Purkinje cell (primary cell): ENCODE measurements around the gene IGFL1. TPM values are rescaled to one million over a fixed set of nuclear protein-coding genes. Genes with fewer than 3 reads are reported as not detected.

Source experiments
- polyA plus RNA-seq: library from polyadenylated mRNA; unstranded; fragments of >200 nt; fragmentation: Nextera tagmentation; gene quantifications from 2 replicates; pipeline ENCODE4 v1.2.1, GENCODE V29; 2014

The IGFL1 gene
- not detected in 2 replicates for polyA plus RNA-seq

GRCh38 chr19:46229442-46229841 is at the start of gene IGFL1:
TSS of gene IGFL1 (plus strand) at chr19:46229742. CDS start at chr19:46229775, 33 bp downstream.

Other genes starting within 250 kb of the IGFL1 start
- gene CCDC61, start 234.3 kb upstream of the IGFL1 start, polyA plus RNA-seq: not detected in 2 replicates
- not detected in 2 replicates for gene PGLYRP1, start 206.7 kb upstream of the IGFL1 start, polyA plus RNA-seq
- 6.8 and 12.4 TPM in 2 replicates for gene IGFL4, start 188.7 kb upstream of the IGFL1 start, polyA plus RNA-seq
- not detected in 2 replicates for gene IGFL3, start 105.1 kb upstream of the IGFL1 start, polyA plus RNA-seq
- gene IGFL2, start 81.5 kb upstream of the IGFL1 start, polyA plus RNA-seq: not detected in 2 replicates
- gene HIF3A, start 67.3 kb downstream of the IGFL1 start, polyA plus RNA-seq: 0.09 and 0.31 TPM in 2 replicates
- 12.9 and 13.0 TPM in 2 replicates for gene PPP5C, start 117.3 kb downstream of the IGFL1 start, polyA plus RNA-seq
- gene CCDC8, start 183.8 kb downstream of the IGFL1 start, polyA plus RNA-seq: 0.20 TPM in 1 of 2 replicates, not detected in the other
- 13.3 and 17.1 TPM in 2 replicates for gene PNMA8C, start 199.2 kb downstream of the IGFL1 start, polyA plus RNA-seq
- gene PNMA8A, start 241.8 kb downstream of the IGFL1 start, polyA plus RNA-seq: 60.9 and 72.2 TPM in 2 replicates